Measurements from ENCODE around the gene CASP2. TPM values are rescaled to one million over a fixed set of nuclear protein-coding genes. Genes with fewer than 3 reads are reported as not detected.

Gene CASP2
- total RNA-seq, 4 donors from 2014 or later: 15.6 to 25.3 (median 17.6) TPM

- TF ChIP-seq, protein P1, sequence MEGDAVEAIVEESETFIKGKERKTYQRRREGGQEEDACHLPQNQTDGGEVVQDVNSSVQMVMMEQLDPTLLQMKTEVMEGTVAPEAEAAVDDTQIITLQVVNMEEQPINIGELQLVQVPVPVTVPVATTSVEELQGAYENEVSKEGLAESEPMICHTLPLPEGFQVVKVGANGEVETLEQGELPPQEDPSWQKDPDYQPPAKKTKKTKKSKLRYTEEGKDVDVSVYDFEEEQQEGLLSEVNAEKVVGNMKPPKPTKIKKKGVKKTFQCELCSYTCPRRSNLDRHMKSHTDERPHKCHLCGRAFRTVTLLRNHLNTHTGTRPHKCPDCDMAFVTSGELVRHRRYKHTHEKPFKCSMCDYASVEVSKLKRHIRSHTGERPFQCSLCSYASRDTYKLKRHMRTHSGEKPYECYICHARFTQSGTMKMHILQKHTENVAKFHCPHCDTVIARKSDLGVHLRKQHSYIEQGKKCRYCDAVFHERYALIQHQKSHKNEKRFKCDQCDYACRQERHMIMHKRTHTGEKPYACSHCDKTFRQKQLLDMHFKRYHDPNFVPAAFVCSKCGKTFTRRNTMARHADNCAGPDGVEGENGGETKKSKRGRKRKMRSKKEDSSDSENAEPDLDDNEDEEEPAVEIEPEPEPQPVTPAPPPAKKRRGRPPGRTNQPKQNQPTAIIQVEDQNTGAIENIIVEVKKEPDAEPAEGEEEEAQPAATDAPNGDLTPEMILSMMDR (IDR thresholded peaks at IDR 0.05; ENCODE audit: low read depth): no peak
Observed at GRCh38 chr7:143265017-143265693, 23.0 kb upstream of the CASP2 start.

GRCh38 chr7:143269251-143269650 lies 18.9 kb upstream of the CASP2 start:
- TF ChIP-seq, protein P1 (IDR thresholded peaks at IDR 0.05; ENCODE audit: low read depth): no peak

DNA sequence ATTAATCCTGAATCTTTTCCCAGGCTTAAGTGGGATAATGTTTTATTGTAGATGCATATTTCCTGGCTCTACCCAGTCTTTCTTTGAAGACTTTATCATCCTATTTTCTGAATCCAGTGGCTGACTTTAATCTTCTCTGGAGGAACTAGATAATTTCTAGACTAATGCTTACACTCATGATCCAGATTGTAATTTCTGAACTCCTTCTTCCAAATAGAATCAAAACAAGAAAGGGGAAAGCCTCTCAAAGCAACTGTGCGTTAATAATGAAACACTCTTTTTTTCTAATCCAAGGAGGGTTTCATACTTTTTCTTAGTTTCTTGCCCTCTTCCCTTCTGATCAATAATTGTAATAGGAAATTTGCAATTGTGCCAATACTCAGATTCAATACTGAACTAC lies 16.9 kb upstream of the CASP2 start:
- TF ChIP-seq, protein P1 (IDR thresholded peaks at IDR 0.05; ENCODE audit: low read depth): no peak

DNA sequence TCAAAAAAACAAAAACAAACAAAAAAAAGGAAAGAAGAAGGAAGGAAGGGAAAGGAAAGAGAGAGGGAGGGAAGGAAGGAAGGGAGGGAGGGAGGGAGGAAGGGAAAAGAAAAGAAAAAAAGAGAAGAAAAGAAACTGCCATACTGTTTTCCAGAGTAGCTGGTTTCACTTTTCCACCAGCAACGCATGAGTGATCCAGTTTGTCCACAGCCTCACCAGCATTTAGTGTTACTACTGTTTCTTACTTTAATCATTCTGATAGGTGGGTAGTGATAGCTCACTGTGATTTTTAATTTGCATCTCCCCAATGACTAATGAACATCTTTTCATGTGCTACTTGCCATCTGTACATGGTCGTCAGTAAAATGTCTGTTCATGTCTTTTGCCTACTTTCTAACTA lies 15.3 kb upstream of the CASP2 start:
- TF ChIP-seq, protein P1 (IDR thresholded peaks at IDR 0.05; ENCODE audit: low read depth): no peak

DNA sequence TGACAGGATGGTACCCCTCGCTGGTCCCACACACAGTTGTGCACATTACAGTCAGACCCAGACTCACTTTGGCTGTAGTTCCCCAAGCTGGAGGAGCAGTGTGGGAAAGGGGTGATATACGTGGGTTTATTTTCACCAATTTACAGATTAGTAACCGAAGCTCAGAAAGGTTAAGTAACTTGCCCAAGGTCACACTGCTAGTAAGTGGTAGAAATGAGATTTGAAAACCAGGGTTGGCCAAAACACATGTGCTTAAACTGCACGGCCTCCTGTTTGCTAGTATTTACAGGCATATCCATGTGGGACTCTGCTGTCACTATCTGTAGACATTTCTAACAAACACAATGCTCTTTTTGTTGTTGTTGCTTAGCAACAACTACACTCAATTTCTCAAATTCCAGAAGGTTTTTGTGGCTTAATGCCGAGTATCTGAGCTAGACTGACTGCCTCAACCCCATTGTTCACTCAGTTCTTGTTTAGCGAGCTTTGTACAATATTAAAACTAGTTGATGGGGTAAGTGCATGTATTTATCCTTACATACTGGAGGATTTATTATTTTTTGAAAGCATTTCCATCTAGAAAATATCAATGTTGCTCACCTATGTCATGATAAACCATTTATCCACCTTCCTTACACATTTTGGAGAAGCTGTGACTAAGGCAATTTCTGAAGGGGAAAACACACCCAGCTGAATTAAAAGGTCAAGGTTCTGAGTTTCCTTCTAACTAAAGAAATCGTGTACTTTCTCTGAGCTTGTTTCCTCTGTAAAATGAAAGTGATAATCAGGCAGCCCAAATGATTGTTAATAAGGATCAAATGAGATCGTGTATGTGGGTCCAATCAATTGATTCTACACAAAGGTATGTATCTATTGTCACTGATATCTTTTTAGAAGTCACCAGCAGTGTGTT lies 8.7 kb upstream of the CASP2 start:
- TF ChIP-seq, protein P1 (IDR thresholded peaks at IDR 0.05; ENCODE audit: low read depth): no peak

DNA sequence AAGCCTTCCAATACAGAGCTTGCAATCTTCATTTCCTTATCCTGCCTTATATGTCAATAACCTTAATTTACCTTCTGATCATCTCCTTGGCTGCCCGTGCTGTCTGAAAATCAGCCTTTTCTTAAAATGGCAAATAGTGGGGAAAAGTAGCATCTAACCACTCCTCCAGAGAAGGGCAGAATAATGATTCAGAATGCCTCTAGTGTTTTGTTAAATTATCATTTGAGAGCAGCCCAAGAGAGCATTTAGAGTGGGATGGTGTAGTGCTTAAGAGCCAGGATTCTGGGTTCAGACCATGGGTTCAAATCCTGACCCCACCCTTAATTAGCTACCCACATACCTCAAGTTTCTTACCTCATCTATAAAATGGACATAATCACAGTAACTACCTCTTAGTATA lies 8.0 kb upstream of the CASP2 start:
- TF ChIP-seq, protein P1 (IDR thresholded peaks at IDR 0.05; ENCODE audit: low read depth): no peak

DNA sequence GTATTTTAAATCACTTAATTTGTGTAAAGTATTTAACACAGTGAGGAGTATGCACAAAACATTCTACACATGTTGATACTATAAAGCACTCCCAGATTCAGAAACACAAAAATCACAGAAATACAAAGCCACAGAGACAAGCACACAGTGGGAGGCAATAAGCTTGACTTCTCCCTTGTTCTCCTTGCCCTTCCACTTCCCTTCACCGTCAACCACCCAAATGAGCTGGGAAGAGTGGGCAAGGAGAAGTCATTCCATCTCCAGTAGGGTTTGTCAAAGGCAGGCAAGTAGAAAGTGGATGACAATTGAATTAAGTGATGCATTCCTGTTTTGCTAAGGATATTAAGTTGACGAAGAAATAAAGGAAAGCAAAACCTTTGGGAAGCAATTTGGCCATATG lies 7.6 kb upstream of the CASP2 start:
- TF ChIP-seq, protein P1 (IDR thresholded peaks at IDR 0.05; ENCODE audit: low read depth): no peak
